ENCODE results near the gene TMEM151B.
A peak's percentile ranks its signal among the peaks of the same experiment; 100 is the strongest.
"Not testable (repeated sequence)": the region's sequence is repeated elsewhere in the genome, so short reads cannot be mapped to it uniquely, and the experiment has no call there.

The TMEM151B gene

GRCh38 chr6:44333942-44334341 is 63.7 kb downstream of the TMEM151B start:
- no peak for DNase-seq

GRCh38 chr6:44335631-44336030 is 65.4 kb downstream of the TMEM151B start:
- DNase-seq: no peak

GRCh38 chr6:44338228-44339122 is 68.2 kb downstream of the TMEM151B start:
- DNase-seq: peak; percentile 49

GRCh38 chr6:44339301-44339700 is 69.1 kb downstream of the TMEM151B start:
- DNase-seq: no peak

GRCh38 chr6:44339763-44340625 is 69.7 kb downstream of the TMEM151B start:
- no peak for DNase-seq

GRCh38 chr6:44341095-44341890 is 71.0 kb downstream of the TMEM151B start:
- DNase-seq: peak; percentile 18

- DNase-seq: no peak
Observed at GRCh38 chr6:44342052-44342451, 71.8 kb downstream of the TMEM151B start.

- DNase-seq: peak; percentile 60
Observed at GRCh38 chr6:44342489-44342888, 72.2 kb downstream of the TMEM151B start, which contains the start of gene SPATS1. TSS of gene SPATS1 (plus strand) at chr6:44342650. CDS start at chr6:44343096, 446 bp downstream.

GRCh38 chr6:44346818-44347217 is 76.6 kb downstream of the TMEM151B start:
- DNase-seq: not testable (repeated sequence)

- DNase-seq: no peak
Observed at GRCh38 chr6:44349904-44350649, 79.8 kb downstream of the TMEM151B start.

- not testable (repeated sequence) for DNase-seq
Observed at GRCh38 chr6:44350650-44350994, 80.4 kb downstream of the TMEM151B start.

- no peak for DNase-seq
Observed at GRCh38 chr6:44352259-44352658, 82.0 kb downstream of the TMEM151B start.

GRCh38 chr6:44353336-44353735 is 83.1 kb downstream of the TMEM151B start:
- DNase-seq: no peak

- no peak for DNase-seq
Observed at GRCh38 chr6:44355640-44356039, 85.4 kb downstream of the TMEM151B start.

GRCh38 chr6:44356487-44356886 is 86.2 kb downstream of the TMEM151B start:
- no peak for DNase-seq
